ENCODE measurements around the gene FAM241A. TPM values are rescaled to one million over a fixed set of nuclear protein-coding genes. Genes with fewer than 3 reads are reported as not detected.
"Not testable (repeated sequence)": the region's sequence is repeated elsewhere in the genome, so short reads cannot be mapped to it uniquely, and the experiment has no call there.

Gene FAM241A
- total RNA-seq, 1 donor from 2014 or later, result 5.1 TPM

- no peak for DNase-seq (ENCODE audit: low spot score)
Measured at GRCh38 chr4:112138538-112138937, 6.7 kb upstream of the FAM241A start.

- DNase-seq (ENCODE audit: low spot score), result no peak
Measured at GRCh38 chr4:112140536-112140935, 4.7 kb upstream of the FAM241A start.

- no peak for DNase-seq (ENCODE audit: low spot score)
Measured at GRCh38 chr4:112141366-112142138, 3.7 kb upstream of the FAM241A start.

- DNase-seq (ENCODE audit: low spot score), result no peak
Measured at GRCh38 chr4:112142182-112142581, 3.1 kb upstream of the FAM241A start.

- DNase-seq (ENCODE audit: low spot score), result no peak
Measured at GRCh38 chr4:112143781-112144180, 1.5 kb upstream of the FAM241A start.

- DNase-seq (ENCODE audit: low spot score), result no peak
Measured at GRCh38 chr4:112144546-112145325, 518 bp upstream of the FAM241A start.

GRCh38 chr4:112145790-112146501 is 692 bp downstream of the FAM241A start:
- peak; percentile 59 for DNase-seq (ENCODE audit: low spot score)

GRCh38 chr4:112146502-112146813 is 1.2 kb downstream of the FAM241A start:
- DNase-seq (ENCODE audit: low spot score), result no peak

GRCh38 chr4:112147697-112148096 is 2.4 kb downstream of the FAM241A start:
- DNase-seq (ENCODE audit: low spot score), result no peak

GRCh38 chr4:112150920-112151319 is 5.7 kb downstream of the FAM241A start:
- no peak for DNase-seq (ENCODE audit: low spot score)

- no peak for DNase-seq (ENCODE audit: low spot score)
Measured at GRCh38 chr4:112152521-112152920, 7.3 kb downstream of the FAM241A start.

- no peak for DNase-seq (ENCODE audit: low spot score)
Measured at GRCh38 chr4:112153211-112153791, 8.0 kb downstream of the FAM241A start.

- no peak for DNase-seq (ENCODE audit: low spot score)
Measured at GRCh38 chr4:112156112-112156511, 10.9 kb downstream of the FAM241A start.

- no peak for DNase-seq (ENCODE audit: low spot score)
Measured at GRCh38 chr4:112156553-112156952, 11.3 kb downstream of the FAM241A start.

- not testable (repeated sequence) for DNase-seq (ENCODE audit: low spot score)
Measured at GRCh38 chr4:112163706-112164105, 18.5 kb downstream of the FAM241A start.

- DNase-seq (ENCODE audit: low spot score), result no peak
Measured at GRCh38 chr4:112167794-112168193, 22.5 kb downstream of the FAM241A start.

GRCh38 chr4:112168719-112169500 is 23.7 kb downstream of the FAM241A start:
- no peak for DNase-seq (ENCODE audit: low spot score)

- no peak for DNase-seq (ENCODE audit: low spot score)
Measured at GRCh38 chr4:112170451-112170993, 25.3 kb downstream of the FAM241A start.

GRCh38 chr4:112171051-112171763 is 26.0 kb downstream of the FAM241A start:
- not testable (repeated sequence) for DNase-seq (ENCODE audit: low spot score)

GRCh38 chr4:112172180-112172579 is 26.9 kb downstream of the FAM241A start:
- no peak for DNase-seq (ENCODE audit: low spot score)

Data from ureter (tissue), 1 donor.